Activated naive CD4-positive, alpha-beta T cell treated with anti-CD3 and anti-CD28 coated beads, Interleukin-2, amount 50 U/mL, for 72 hours (primary cell): ENCODE results near the gene VSTM1. TPM values are rescaled to one million over a fixed set of nuclear protein-coding genes. Genes with fewer than 3 reads are reported as not detected.
"Not testable (repeated sequence)": the region's sequence is repeated elsewhere in the genome, so short reads cannot be mapped to it uniquely, and the experiment has no call there.

Experiments
- ATAC-seq, 2 donors: fragments of 150-1000 bp; cut with Tn5 transposase; 2 replicates each; pipeline ENCODE4 v1.10.0; 2021; ENCODE audit warnings: mild to moderate bottlenecking in 2 of 2, moderate library complexity in 2 of 2
- DNase-seq, 2 donors: peaks; one replicate each; pipeline ENCODE4 v3.0.0; 2021 to 2022; ENCODE audit warnings: low spot score in 2 of 2
- H3K27ac Mint-ChIP-seq, 2 donors: one replicate each; pipeline ENCODE4 v1.8.0; 2022; ENCODE audit warnings: mild to moderate bottlenecking in 2 of 2, mixed read lengths in 2 of 2
- H3K36me3 Mint-ChIP-seq, 2 donors: one replicate each; pipeline ENCODE4 v1.8.0; 2022; ENCODE audit warnings: mixed read lengths in 2 of 2
- H3K9me3 Mint-ChIP-seq, 2 donors: one replicate each; pipeline ENCODE4 v1.8.0; 2022; ENCODE audit warnings: mixed read lengths in 2 of 2
- total RNA-seq, 2 donors: library from RNA; stranded (reverse); gene quantifications; one replicate each; pipeline ENCODE4 v1.2.3, GENCODE V29; 2022

Gene VSTM1
- total RNA-seq, 2 donors from 2014 or later: not detected

- Mint-ChIP-seq H3K9me3 (no peaks in the 10 kb centered on the region), H3K27ac (no peak overlapping the region), H3K36me3 (no peaks in the 10 kb centered on the region)
- no peak for DNase-seq
- ATAC-seq: no peak
Measured at GRCh38 chr19:54094426-54095000, 30.8 kb upstream of the VSTM1 start.

- Mint-ChIP-seq H3K36me3 (peaks cover 0 to 6% of the 10 kb centered on the region in 2 donors), H3K27ac (no peak overlapping the region), H3K9me3 (peaks cover 0 to 4% of the 10 kb centered on the region in 2 donors)
- DNase-seq (no peak), ATAC-seq (no peak)
Measured at GRCh38 chr19:54084410-54084809, 20.7 kb upstream of the VSTM1 start.

GRCh38 chr19:54081032-54081431, 17.3 kb upstream of the VSTM1 start, which contains the start of gene TARM1:
Gene TARM1, minus strand, starts transcription at chr19:54081365. Its CDS starts 25 bp downstream, at chr19:54081340.
- Mint-ChIP-seq H3K27ac (no peak within 1 kb of the TSS), H3K9me3 (peaks cover 0 to 4% of the 10 kb centered on the region in 2 donors), H3K36me3 (peaks cover 0 to 6% of the 10 kb centered on the region in 2 donors)
- peak in 1 of 2 donors; percentile 33 for DNase-seq
- no peak for ATAC-seq

- H3K27ac Mint-ChIP-seq: no peak overlapping the region
- H3K9me3 Mint-ChIP-seq: peaks cover 0 to 4% of the 10 kb centered on the region in 2 donors
- DNase-seq: no peak
- no peaks in the 10 kb centered on the region for H3K36me3 Mint-ChIP-seq
- ATAC-seq: no peak
Measured at GRCh38 chr19:54077334-54077733, 13.6 kb upstream of the VSTM1 start.

GRCh38 chr19:54074851-54075250, 11.2 kb upstream of the VSTM1 start:
- no peak for DNase-seq
- Mint-ChIP-seq H3K27ac (no peak overlapping the region), H3K36me3 (no peaks in the 10 kb centered on the region), H3K9me3 (peaks cover 0 to 2% of the 10 kb centered on the region in 2 donors)
- ATAC-seq: no peak

GRCh38 chr19:54073829-54074228, 10.1 kb upstream of the VSTM1 start:
- no peak for ATAC-seq
- H3K36me3 Mint-ChIP-seq: no peaks in the 10 kb centered on the region
- H3K27ac Mint-ChIP-seq: no peak overlapping the region
- H3K9me3 Mint-ChIP-seq: no peaks in the 10 kb centered on the region
- no peak for DNase-seq

- no peak for ATAC-seq
- H3K9me3 Mint-ChIP-seq: no peaks in the 10 kb centered on the region
- no peak overlapping the region for H3K27ac Mint-ChIP-seq
- no peak for DNase-seq
- H3K36me3 Mint-ChIP-seq: no peaks in the 10 kb centered on the region
Measured at GRCh38 chr19:54069470-54069869, 5.8 kb upstream of the VSTM1 start.

- no peaks in the 10 kb centered on the region for H3K9me3 Mint-ChIP-seq
- H3K36me3 Mint-ChIP-seq: no peaks in the 10 kb centered on the region
- no peak for ATAC-seq
- no peak overlapping the region for H3K27ac Mint-ChIP-seq
- DNase-seq: no peak
Measured at GRCh38 chr19:54062643-54063042, 1.1 kb downstream of the VSTM1 start.

- no peak for DNase-seq
- no peak overlapping the region for H3K27ac Mint-ChIP-seq
- H3K9me3 Mint-ChIP-seq: peaks cover 0 to 8% of the 10 kb centered on the region in 2 donors
- no peaks in the 10 kb centered on the region for H3K36me3 Mint-ChIP-seq
- no peak for ATAC-seq
Measured at GRCh38 chr19:54047616-54048015, 16.1 kb downstream of the VSTM1 start.

- Mint-ChIP-seq H3K27ac (no peak overlapping the region), H3K9me3 (peaks cover 0 to 8% of the 10 kb centered on the region in 2 donors), H3K36me3 (no peaks in the 10 kb centered on the region)
- ATAC-seq: no peak
- DNase-seq: no peak
Measured at GRCh38 chr19:54045771-54046170, 17.9 kb downstream of the VSTM1 start.

GRCh38 chr19:54042989-54043388, 20.7 kb downstream of the VSTM1 start:
- DNase-seq (no peak), ATAC-seq (no peak)
- H3K9me3 Mint-ChIP-seq: no peaks in the 10 kb centered on the region
- H3K36me3 Mint-ChIP-seq: no peaks in the 10 kb centered on the region
- no peak overlapping the region for H3K27ac Mint-ChIP-seq

GRCh38 chr19:54041969-54042606, 21.6 kb downstream of the VSTM1 start:
- no peaks in the 10 kb centered on the region for H3K36me3 Mint-ChIP-seq
- H3K9me3 Mint-ChIP-seq: no peaks in the 10 kb centered on the region
- no peak overlapping the region for H3K27ac Mint-ChIP-seq
- no peak for ATAC-seq
- no peak for DNase-seq

GRCh38 chr19:54040003-54040402, 23.7 kb downstream of the VSTM1 start:
- no peak for ATAC-seq
- Mint-ChIP-seq H3K9me3 (no peaks in the 10 kb centered on the region), H3K27ac (no peak overlapping the region), H3K36me3 (no peaks in the 10 kb centered on the region)
- no peak for DNase-seq

GRCh38 chr19:54036542-54036941, 27.2 kb downstream of the VSTM1 start:
- H3K9me3 Mint-ChIP-seq, ATAC-seq, DNase-seq, H3K36me3 Mint-ChIP-seq, H3K27ac Mint-ChIP-seq: not testable (repeated sequence)

GRCh38 chr19:54035215-54036178, 28.2 kb downstream of the VSTM1 start:
- ATAC-seq (no peak), DNase-seq (no peak)
- Mint-ChIP-seq H3K9me3 (no peaks in the 10 kb centered on the region), H3K27ac (no peak overlapping the region), H3K36me3 (no peaks in the 10 kb centered on the region)

- Mint-ChIP-seq H3K27ac (no peak overlapping the region), H3K9me3 (no peaks in the 10 kb centered on the region), H3K36me3 (no peaks in the 10 kb centered on the region)
- ATAC-seq: no peak
- no peak for DNase-seq
Measured at GRCh38 chr19:54030895-54031586, 32.7 kb downstream of the VSTM1 start.
